Left lung (tissue), 10 donors: ENCODE measurements around the gene BAIAP3. TPM values are rescaled to one million over a fixed set of nuclear protein-coding genes. Genes with fewer than 3 reads are reported as not detected.

ENCODE experiments used
- ATAC-seq: fragments of 200-7000 bp; cut with Tn5 transposase; one replicate; pipeline ENCODE4 v1.9.1; 2020; ENCODE audit warnings: moderate library complexity
- DNase-seq, 4 donors: peaks; one replicate each; pipeline ENCODE4 v3.0.0-alpha.2; 2013 to 2020
- H3K27ac ChIP-seq, 2 donors: fragments of 200-600 bp; sonication (generic) in 1 of 2; one replicate each; pipeline versions ENCODE4 v1.5.0 to v1.8.0; 2020 to 2021
- H3K27me3 ChIP-seq, 2 donors: fragments of 200-600 bp; sonication (generic) in 1 of 2; one replicate each; pipeline versions ENCODE4 v1.5.0 to v1.8.0; 2020 to 2021
- H3K36me3 ChIP-seq, 2 donors: fragments of 200-600 bp; sonication (generic) in 1 of 2; one replicate each; pipeline versions ENCODE4 v1.5.0 to v1.8.0; 2020 to 2021
- H3K4me1 ChIP-seq, 2 donors: fragments of 200-600 bp; one replicate each; pipeline ENCODE4 v1.8.0; 2021
- H3K4me3 ChIP-seq, 2 donors: fragments of 200-600 bp; sonication (generic) in 1 of 2; one replicate each; pipeline versions ENCODE4 v1.5.0 to v1.8.0; 2020 to 2021; ENCODE audit warnings: mild to moderate bottlenecking in 1 of 2
- H3K9me3 ChIP-seq, 2 donors: fragments of 200-600 bp; sonication (generic) in 1 of 2; one replicate each; pipeline versions ENCODE4 v1.5.0 to v1.8.0; 2020 to 2021
- CTCF ChIP-seq, 2 donors: fragments of 200-600 bp; sonication (generic) in 1 of 2; IDR thresholded peaks; one replicate each; pipeline versions ENCODE4 v1.5.0 to v1.8.0; 2021; ENCODE audit warnings: antibody characterized with exemption in 2 of 2
- intact Hi-C, 2 donors: fragments of 100-400 bp; cut with DNase I; formaldehyde crosslinking; loops; one replicate each; pipeline versions ENCODE4 v1.11.2 to v1.14.2; 2022
- polyA plus RNA-seq, 6 donors: library from polyadenylated mRNA; unstranded; fragments of 120-200 nt; gene quantifications; one replicate each; pipeline ENCODE4 v1.2.1, GENCODE V29; 2013; ENCODE audit not compliant: insufficient read length in 6 of 6
- total RNA-seq, 2 donors: library from RNA; stranded (reverse); fragmentation: NEBNext Ultra II Directional; extraction: Animal tissue kit (Norgen Biotek cat#: 25700); gene quantifications; one replicate each; pipeline ENCODE4 v1.2.1, GENCODE V29; 2021
- donor health status: DM: no; HTN: yes; CAD: no.
- donor health status: DM: no; HTN: no; CAD: no.

Gene BAIAP3
- total and polyA plus RNA-seq, 8 donors = 1.4 to 8.3 (median 4.2) TPM

DNA sequence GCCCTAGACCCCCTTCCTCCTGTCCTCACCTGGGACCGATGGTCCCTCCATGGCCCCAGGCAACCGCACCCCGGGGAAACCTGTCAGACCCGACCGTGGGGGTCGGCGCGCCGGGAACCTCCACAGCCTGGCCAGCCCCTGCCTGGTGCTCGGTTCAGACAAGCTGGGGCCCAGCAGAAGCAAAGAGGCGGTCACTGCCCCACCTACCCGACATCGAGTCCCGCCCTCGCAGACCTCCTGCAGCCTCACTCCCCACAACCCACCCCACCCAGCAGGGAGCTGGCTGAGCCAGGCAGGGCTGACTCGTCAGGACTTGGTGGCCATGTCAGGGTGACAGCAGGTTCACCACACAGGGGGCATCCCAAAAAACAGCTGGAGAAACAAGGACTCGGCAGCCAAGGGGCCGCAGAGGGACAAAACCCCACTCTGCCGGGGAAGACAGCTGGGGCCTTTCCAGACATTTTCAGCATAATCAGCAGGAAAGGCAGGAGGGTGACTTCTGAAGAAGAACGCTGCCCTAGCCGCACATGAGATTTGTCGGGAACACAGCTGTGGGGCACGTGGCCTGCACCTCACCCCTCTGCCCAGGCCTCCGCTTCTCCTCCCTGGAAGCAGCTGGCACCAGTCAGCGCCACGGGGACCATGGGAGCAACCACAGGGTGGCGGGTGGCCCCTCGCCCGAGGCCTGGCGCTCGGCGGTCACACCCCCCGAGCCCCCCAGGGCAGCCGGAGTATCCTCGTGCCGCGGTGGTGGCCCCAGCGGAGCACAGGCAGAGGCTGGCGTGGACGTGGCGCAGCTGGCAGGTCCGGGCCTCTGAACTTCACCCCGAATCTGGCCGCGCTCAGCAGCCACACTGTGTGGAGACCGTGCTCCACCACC lies 41.2 kb downstream of the BAIAP3 start:
- TF ChIP-seq CTCF (IDR thresholded peaks at IDR 0.05) = no peak

GRCh38 chr16:1375298-1375640 lies 41.8 kb downstream of the BAIAP3 start:
- TF ChIP-seq CTCF (IDR thresholded peaks at IDR 0.05) = no peak
- intact Hi-C loops = no loop called here

More for the DNA sequence above, 41.2 kb downstream of the BAIAP3 start:
- ATAC-seq (no peak), DNase-seq (no peak)
- Histone ChIP-seq H3K4me3 (no peak overlapping the region), H3K36me3 (peaks cover 0 to 41% of the 10 kb centered on the region in 2 donors), H3K4me1 (peaks cover 6 to 19% of the 10 kb centered on the region in 2 donors), H3K27me3 (no peaks in the 10 kb centered on the region), H3K9me3 (no peaks in the 10 kb centered on the region), H3K27ac (no peak overlapping the region)
- intact Hi-C loops = no loop called here

GRCh38 chr16:1375741-1376410 lies 42.4 kb downstream of the BAIAP3 start:
- Histone ChIP-seq H3K4me1 (peaks cover 6 to 25% of the 10 kb centered on the region in 2 donors), H3K36me3 (peaks cover 0 to 30% of the 10 kb centered on the region in 2 donors), H3K27ac (no peak overlapping the region), H3K9me3 (no peaks in the 10 kb centered on the region), H3K4me3 (no peak overlapping the region), H3K27me3 (no peaks in the 10 kb centered on the region)
- intact Hi-C loops = no loop called here
- ATAC-seq (no peak), DNase-seq (peak in 1 of 4 donors; percentile 54)
- no peak for TF ChIP-seq CTCF (IDR thresholded peaks at IDR 0.05)

More at GRCh38 chr16:1375298-1375640, 41.8 kb downstream of the BAIAP3 start:
- no peak overlapping the region for H3K4me3 ChIP-seq
- no peaks in the 10 kb centered on the region for H3K9me3 ChIP-seq
- DNase-seq (no peak), ATAC-seq (no peak)
- no peak overlapping the region for H3K27ac ChIP-seq
- no peaks in the 10 kb centered on the region for H3K27me3 ChIP-seq
- H3K4me1 ChIP-seq = peaks cover 6 to 25% of the 10 kb centered on the region in 2 donors
- H3K36me3 ChIP-seq = peaks cover 0 to 36% of the 10 kb centered on the region in 2 donors

GRCh38 chr16:1377406-1378010 lies 44.1 kb downstream of the BAIAP3 start:
- H3K9me3 ChIP-seq = no peaks in the 10 kb centered on the region
- intact Hi-C loops = no loop called here
- peaks cover 0 to 29% of the 10 kb centered on the region in 2 donors for H3K36me3 ChIP-seq
- no peaks in the 10 kb centered on the region for H3K27me3 ChIP-seq
- peaks cover 6 to 25% of the 10 kb centered on the region in 2 donors for H3K4me1 ChIP-seq
- no peak overlapping the region for H3K4me3 ChIP-seq
- no peak for TF ChIP-seq CTCF (IDR thresholded peaks at IDR 0.05)
- DNase-seq (peak in 1 of 4 donors; percentile 67), ATAC-seq (no peak)
- H3K27ac ChIP-seq = no peak overlapping the region
